ENCODE data around the gene IYD. TPM values are rescaled to one million over a fixed set of nuclear protein-coding genes. Genes with fewer than 3 reads are reported as not detected.

IYD gene
- total RNA-seq, 1 experiment from 2014 or later: not detected

DNA sequence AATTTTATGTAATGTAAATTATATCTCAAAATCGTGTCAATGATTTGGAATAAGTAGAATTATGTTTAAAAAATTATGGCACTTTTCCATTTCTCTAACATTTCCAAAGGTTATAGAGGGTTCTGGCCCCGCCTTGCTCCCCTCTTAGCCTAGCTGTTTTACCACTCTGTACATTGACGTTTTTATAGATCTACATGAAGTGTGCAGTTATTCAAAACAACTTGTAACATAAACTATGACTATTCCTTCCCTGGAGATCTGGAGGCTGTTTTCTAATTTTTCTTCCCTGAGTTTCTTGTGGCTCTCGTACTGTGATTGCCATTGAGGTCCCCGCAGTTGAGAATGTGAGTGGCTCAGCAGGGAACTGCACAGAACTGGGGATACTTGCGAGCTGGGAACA is 48.4 kb downstream of the IYD start:
- no peak overlapping the region for H3K9ac ChIP-seq (ENCODE audit: extremely low read depth, insufficient read length, low read length)
- no peak overlapping the region for H3K23ac ChIP-seq (ENCODE audit: insufficient read length, low read depth, low read length)
- H2BK5ac ChIP-seq (ENCODE audit: insufficient read length, low read length): no peak overlapping the region
- H2BK20ac ChIP-seq (ENCODE audit: low read depth, low read length, poor library complexity, severe bottlenecking): no peak overlapping the region
- TF ChIP-seq, protein P1, sequence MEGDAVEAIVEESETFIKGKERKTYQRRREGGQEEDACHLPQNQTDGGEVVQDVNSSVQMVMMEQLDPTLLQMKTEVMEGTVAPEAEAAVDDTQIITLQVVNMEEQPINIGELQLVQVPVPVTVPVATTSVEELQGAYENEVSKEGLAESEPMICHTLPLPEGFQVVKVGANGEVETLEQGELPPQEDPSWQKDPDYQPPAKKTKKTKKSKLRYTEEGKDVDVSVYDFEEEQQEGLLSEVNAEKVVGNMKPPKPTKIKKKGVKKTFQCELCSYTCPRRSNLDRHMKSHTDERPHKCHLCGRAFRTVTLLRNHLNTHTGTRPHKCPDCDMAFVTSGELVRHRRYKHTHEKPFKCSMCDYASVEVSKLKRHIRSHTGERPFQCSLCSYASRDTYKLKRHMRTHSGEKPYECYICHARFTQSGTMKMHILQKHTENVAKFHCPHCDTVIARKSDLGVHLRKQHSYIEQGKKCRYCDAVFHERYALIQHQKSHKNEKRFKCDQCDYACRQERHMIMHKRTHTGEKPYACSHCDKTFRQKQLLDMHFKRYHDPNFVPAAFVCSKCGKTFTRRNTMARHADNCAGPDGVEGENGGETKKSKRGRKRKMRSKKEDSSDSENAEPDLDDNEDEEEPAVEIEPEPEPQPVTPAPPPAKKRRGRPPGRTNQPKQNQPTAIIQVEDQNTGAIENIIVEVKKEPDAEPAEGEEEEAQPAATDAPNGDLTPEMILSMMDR (conservative IDR thresholded peaks at IDR 0.05): no peak
- no peaks in the 10 kb centered on the region for H3K4me1 ChIP-seq (ENCODE audit: insufficient read depth, low read length)
- H3K4me2 ChIP-seq (ENCODE audit: insufficient read depth, insufficient read length, low read length): no peak overlapping the region
- H3K79me2 ChIP-seq (ENCODE audit: insufficient read depth, low read length): no peaks in the 10 kb centered on the region
- no peak overlapping the region for H2BK120ac ChIP-seq (ENCODE audit: low read depth, low read length, poor library complexity, severe bottlenecking)
- no peak overlapping the region for H4K91ac ChIP-seq (ENCODE audit: insufficient read length, low read depth, low read length)
- WGBS (ENCODE audit: extremely low coverage, insufficient read length, low lambda C conversion rate): no CpG with 5 or more reads among the region's 6 CpGs
- H3K9me3 ChIP-seq (ENCODE audit: control insufficient read depth, low read depth, low read length): no peaks in the 10 kb centered on the region
- H2BK12ac ChIP-seq (ENCODE audit: insufficient read length, low read depth, low read length): no peak overlapping the region
- H2AK5ac ChIP-seq (ENCODE audit: insufficient read length, low read length): no peak overlapping the region
- H3K79me1 ChIP-seq (ENCODE audit: insufficient read depth, low read depth, low read length, poor library complexity, severe bottlenecking): no peaks in the 10 kb centered on the region
- no peak overlapping the region for H3K27ac Mint-ChIP-seq
- H3K27me3 Mint-ChIP-seq (ENCODE audit: low read depth): peaks cover 23% of the 10 kb centered on the region
- H2BK15ac ChIP-seq (ENCODE audit: low read depth, low read length): no peak overlapping the region
- no peak overlapping the region for H2AFZ ChIP-seq (ENCODE audit: low read length)
- H3K18ac ChIP-seq (ENCODE audit: insufficient read length, low read depth, low read length): no peak overlapping the region
- no peak overlapping the region for H3T11ph ChIP-seq (ENCODE audit: low read length)
- no peak overlapping the region for H3K4ac ChIP-seq (ENCODE audit: low read depth, low read length)
- no peaks in the 10 kb centered on the region for H3K27me3 ChIP-seq (ENCODE audit: insufficient read depth, low read length)
- peaks cover 5 to 9% of the 10 kb centered on the region in 2 experiments; a peak in 3 of 4 replicates for H3K4me1 Mint-ChIP-seq
- H3K4me3 Mint-ChIP-seq: peak overlapping the region in 1 of 2 experiments; percentile 25; a peak in 1 of 5 replicates
- H3K14ac ChIP-seq (ENCODE audit: insufficient read depth, low read length): no peak overlapping the region
- H3K9me3 Mint-ChIP-seq: peaks cover 4 to 7% of the 10 kb centered on the region in 2 experiments; a peak in 3 of 5 replicates
- H4K20me1 ChIP-seq (ENCODE audit: control insufficient read depth, insufficient read depth, insufficient read length): no peaks in the 10 kb centered on the region
- 0 out of 7 replicates have a peak, but pooled peaks cover 0 to 4% (median 0%) of the 10 kb centered on the region in 3 experiments for H3K36me3 Mint-ChIP-seq (ENCODE audit: insufficient read depth in 1 of 3, low read depth in 3 of 3)
- H4K8ac ChIP-seq (replicated peaks; ENCODE audit: insufficient read length, low read depth, low read length): no peak overlapping the region
- H3K56ac ChIP-seq (ENCODE audit: insufficient read length, low read depth, low read length): no peak overlapping the region
- no peaks in the 10 kb centered on the region for H3K23me2 ChIP-seq (ENCODE audit: insufficient read length, low read depth, low read length, poor library complexity, severe bottlenecking)
- H3K27ac ChIP-seq (ENCODE audit: insufficient read length, low read depth, low read length): no peak overlapping the region
- H4K5ac ChIP-seq (ENCODE audit: insufficient read length, low read depth, low read length): no peak overlapping the region
- DNase-seq: no peak
